ENCODE measurements around the gene ALKBH4.
"Not testable (repeated sequence)": the region's sequence is repeated elsewhere in the genome, so short reads cannot be mapped to it uniquely, and the experiment has no call there.

Gene ALKBH4

GRCh38 chr7:102464577-102465280 lies at the start of gene ALKBH4, which contains the start of gene LRWD1:
Gene ALKBH4 (minus strand): TSS chr7:102464863. CDS start chr7:102464836, 27 bp downstream.
Gene LRWD1 (plus strand): TSS chr7:102464984. CDS start chr7:102465081, 97 bp downstream.
- in situ Hi-C loops (cut with MboI; ENCODE audit: low sequenced_read_pairs) = loop anchor here (10.0 kb wide), 1 partner anchor 180 kb away; the partner anchor contains the start of gene SH2B2

- in situ Hi-C loops (cut with MboI; ENCODE audit: low sequenced_read_pairs) = not testable (repeated sequence)
Observed at GRCh38 chr7:102512642-102513221, 48.1 kb upstream of the ALKBH4 start.

- in situ Hi-C loops (cut with MboI; ENCODE audit: low sequenced_read_pairs) = not testable (repeated sequence)
Observed at GRCh38 chr7:102511860-102512522, 47.3 kb upstream of the ALKBH4 start.

- in situ Hi-C loops (cut with MboI; ENCODE audit: low sequenced_read_pairs) = not testable (repeated sequence)
Observed at GRCh38 chr7:102510575-102510974, 45.9 kb upstream of the ALKBH4 start.

GRCh38 chr7:102507410-102508088 lies 42.9 kb upstream of the ALKBH4 start:
- in situ Hi-C loops (cut with MboI; ENCODE audit: low sequenced_read_pairs) = not testable (repeated sequence)

- in situ Hi-C loops (cut with MboI; ENCODE audit: low sequenced_read_pairs) = not testable (repeated sequence)
Observed at GRCh38 chr7:102505298-102506185, 40.9 kb upstream of the ALKBH4 start.

GRCh38 chr7:102503141-102503540 lies 38.5 kb upstream of the ALKBH4 start:
- in situ Hi-C loops (cut with MboI; ENCODE audit: low sequenced_read_pairs) = not testable (repeated sequence)

- in situ Hi-C loops (cut with MboI; ENCODE audit: low sequenced_read_pairs) = not testable (repeated sequence)
Observed at GRCh38 chr7:102498321-102498720, 33.7 kb upstream of the ALKBH4 start.

- in situ Hi-C loops (cut with MboI; ENCODE audit: low sequenced_read_pairs) = not testable (repeated sequence)
Observed at GRCh38 chr7:102497308-102497707, 32.6 kb upstream of the ALKBH4 start.

- in situ Hi-C loops (cut with MboI; ENCODE audit: low sequenced_read_pairs) = not testable (repeated sequence)
Observed at GRCh38 chr7:102496861-102497260, 32.2 kb upstream of the ALKBH4 start.

GRCh38 chr7:102494473-102495149 lies 29.9 kb upstream of the ALKBH4 start:
- in situ Hi-C loops (cut with MboI; ENCODE audit: low sequenced_read_pairs) = not testable (repeated sequence)

- in situ Hi-C loops (cut with MboI; ENCODE audit: low sequenced_read_pairs) = not testable (repeated sequence)
Observed at GRCh38 chr7:102494026-102494425, 29.4 kb upstream of the ALKBH4 start.

GRCh38 chr7:102493220-102493935 lies 28.7 kb upstream of the ALKBH4 start:
- in situ Hi-C loops (cut with MboI; ENCODE audit: low sequenced_read_pairs) = not testable (repeated sequence)

GRCh38 chr7:102490529-102491075 lies 25.9 kb upstream of the ALKBH4 start:
- in situ Hi-C loops (cut with MboI; ENCODE audit: low sequenced_read_pairs) = not testable (repeated sequence)

- in situ Hi-C loops (cut with MboI; ENCODE audit: low sequenced_read_pairs) = not testable (repeated sequence)
Observed at GRCh38 chr7:102484317-102484716, 19.7 kb upstream of the ALKBH4 start.

- in situ Hi-C loops (cut with MboI; ENCODE audit: low sequenced_read_pairs) = not testable (repeated sequence)
Observed at GRCh38 chr7:102481962-102482361, 17.3 kb upstream of the ALKBH4 start.

- in situ Hi-C loops (cut with MboI; ENCODE audit: low sequenced_read_pairs) = not testable (repeated sequence)
Observed at GRCh38 chr7:102479982-102480637, 15.4 kb upstream of the ALKBH4 start.

GRCh38 chr7:102479209-102479584 lies 14.5 kb upstream of the ALKBH4 start:
- in situ Hi-C loops (cut with MboI; ENCODE audit: low sequenced_read_pairs) = not testable (repeated sequence)
